HG03378 (cell line): Measurements from ENCODE around the gene DIO2.
A peak's percentile ranks its signal among the peaks of the same experiment; 100 is the strongest.

Experiments used
- ATAC-seq: cut with Tn5 transposase; IDR thresholded peaks from one replicate; pipeline ENCODE4 v1.9.1; 2021; ENCODE audit warnings: mild to moderate bottlenecking, moderate library complexity; ENCODE audit not compliant: unreplicated experiment

DIO2 gene

GRCh38 chr14:80211153-80212022 lies at the start of gene DIO2:
Gene DIO2 (minus strand): TSS chr14:80211504. CDS start chr14:80211472, 32 bp downstream.
- ATAC-seq: no peak

- ATAC-seq: no peak
Observed at GRCh38 chr14:80260645-80261044, 49.3 kb upstream of the DIO2 start.

- no peak for ATAC-seq
Observed at GRCh38 chr14:80239631-80240030, 28.3 kb upstream of the DIO2 start.

GRCh38 chr14:80237143-80237542 lies 25.8 kb upstream of the DIO2 start:
- no peak for ATAC-seq

GRCh38 chr14:80233470-80234089 lies 22.3 kb upstream of the DIO2 start:
- ATAC-seq: no peak

GRCh38 chr14:80231702-80232101 lies 20.4 kb upstream of the DIO2 start:
- no peak for ATAC-seq

GRCh38 chr14:80223696-80224465 lies 12.6 kb upstream of the DIO2 start:
- no peak for ATAC-seq

- no peak for ATAC-seq
Observed at GRCh38 chr14:80216818-80217217, 5.5 kb upstream of the DIO2 start.

GRCh38 chr14:80215756-80216581 lies 4.7 kb upstream of the DIO2 start:
- no peak for ATAC-seq

GRCh38 chr14:80215081-80215480 lies 3.8 kb upstream of the DIO2 start:
- no peak for ATAC-seq

GRCh38 chr14:80213602-80214001 lies 2.3 kb upstream of the DIO2 start:
- no peak for ATAC-seq

GRCh38 chr14:80212023-80212397 lies 706 bp upstream of the DIO2 start:
- peak; percentile 60 for ATAC-seq

- no peak for ATAC-seq
Observed at GRCh38 chr14:80208461-80208860, 2.8 kb downstream of the DIO2 start.

- ATAC-seq: no peak
Observed at GRCh38 chr14:80206351-80207080, 4.8 kb downstream of the DIO2 start.

- no peak for ATAC-seq
Observed at GRCh38 chr14:80202888-80203562, 8.3 kb downstream of the DIO2 start.

- no peak for ATAC-seq
Observed at GRCh38 chr14:80200093-80200492, 11.2 kb downstream of the DIO2 start.

GRCh38 chr14:80188571-80188970 lies 22.7 kb downstream of the DIO2 start:
- no peak for ATAC-seq

GRCh38 chr14:80186301-80186800 lies 25.0 kb downstream of the DIO2 start:
- ATAC-seq: no peak

- ATAC-seq: no peak
Observed at GRCh38 chr14:80176893-80177292, 34.4 kb downstream of the DIO2 start.
